Measurements from ENCODE around the gene DEF6. TPM values are rescaled to one million over a fixed set of nuclear protein-coding genes. Genes with fewer than 3 reads are reported as not detected.

The DEF6 gene
- total RNA-seq (10 to 100 TPM in 1 of 2 donors, 1 to 10 TPM in 1; 9.9 to 21.9 TPM), polyA plus RNA-seq (ENCODE audit: insufficient read length in 6 of 6) (1 to 10 TPM; 6.4 to 9.2 (median 7.5) TPM)
- long read RNA-seq, donor 1, partial matches to known transcripts, result 0 of 2 reads
- long read RNA-seq, donor 1, other reads (novel, unspliced or antisense), result 0 of 2 reads
- long read RNA-seq, donor 2, partial matches to known transcripts, result 0 of 4 reads
- long read RNA-seq, donor 2, other reads (novel, unspliced or antisense), result 0 of 4 reads
- long read RNA-seq, donor 3, partial matches to known transcripts, result 0 of 3 reads
- long read RNA-seq, donor 3, other reads (novel, unspliced or antisense), result 0 of 3 reads
- long read RNA-seq, donor 4, transcript DEF6-201 (11 exons, 2,262 nt), result major isoform, 9 of 9 reads
- long read RNA-seq, donor 4, partial matches to known transcripts, result 0 of 9 reads
- long read RNA-seq, donor 4, other reads (novel, unspliced or antisense), result 0 of 9 reads
- long read RNA-seq, donor 5, partial matches to known transcripts, result 0 of 2 reads
- long read RNA-seq, donor 5, other reads (novel, unspliced or antisense), result 0 of 2 reads
- long read RNA-seq, donor 6, partial matches to known transcripts, result 0 of 2 reads
- long read RNA-seq, donor 6, other reads (novel, unspliced or antisense), result 0 of 2 reads
- long read RNA-seq, donor 7, partial matches to known transcripts, result 0 of 1 reads
- long read RNA-seq, donor 7, other reads (novel, unspliced or antisense), result 0 of 1 reads
- long read RNA-seq, donor 8, partial matches to known transcripts, result 0 of 7 reads
- long read RNA-seq, donor 8, other reads (novel, unspliced or antisense), result 0 of 7 reads
- long read RNA-seq, donor 9, result 0 reads
- long read RNA-seq, donor 10, transcript DEF6-201 (11 exons, 2,262 nt), result major isoform, 7 of 10 reads
- long read RNA-seq, donor 10, partial matches to known transcripts, result 2 of 10 reads
- long read RNA-seq, donor 10, other reads (novel, unspliced or antisense), result 1 of 10 reads
- long read RNA-seq, donor 11, result 0 reads
- long read RNA-seq, donor 12, partial matches to known transcripts, result 0 of 2 reads
- long read RNA-seq, donor 12, other reads (novel, unspliced or antisense), result 0 of 2 reads

- Histone ChIP-seq H3K4me3 (peak within 1 kb of the TSS; percentile 23 to 57), H3K27ac (peak within 1 kb of the TSS; percentile 60 to 94), H3K9me3 (no peaks in the 10 kb centered on the region), H3K36me3 (peaks cover 0 to 37% of the 10 kb centered on the region in 2 donors), H3K27me3 (no peaks in the 10 kb centered on the region), H3K4me1 (peaks cover 3 to 63% of the 10 kb centered on the region in 2 donors)
- TF ChIP-seq CTCF (IDR thresholded peaks at IDR 0.05), result peak; percentile 68 to 71
- intact Hi-C loops (cut with DNase I), result no loop called here
- ATAC-seq, result peak; percentile 96
- DNase-seq, result peak; percentile 53 to 96 (median 90)
These were observed at the start of gene DEF6 for GRCh38 chr6:35297601-35298481. Gene DEF6, plus strand, starts transcription at chr6:35297818. Its CDS starts 39 bp downstream, at chr6:35297857.

GRCh38 chr6:35248300-35248699, 49.3 kb upstream of the DEF6 start:
- ATAC-seq (no peak), DNase-seq (no peak)
- no peak overlapping the region for H3K4me3 ChIP-seq
- no peaks in the 10 kb centered on the region for H3K27me3 ChIP-seq
- H3K9me3 ChIP-seq, result no peaks in the 10 kb centered on the region
- no peaks in the 10 kb centered on the region for H3K4me1 ChIP-seq
- no peak overlapping the region for H3K27ac ChIP-seq
- H3K36me3 ChIP-seq, result peaks cover 0 to 27% of the 10 kb centered on the region in 2 donors
- intact Hi-C loops (cut with DNase I), result loop anchor here in 1 of 2 donors (10.0 kb wide), 1 partner anchor 103 kb away; the partner anchor contains the start of gene TCP11
- TF ChIP-seq CTCF (IDR thresholded peaks at IDR 0.05), result no peak

- Histone ChIP-seq H3K4me1 (no peaks in the 10 kb centered on the region), H3K4me3 (no peak overlapping the region), H3K27me3 (no peaks in the 10 kb centered on the region), H3K9me3 (no peaks in the 10 kb centered on the region), H3K36me3 (peaks cover 0 to 21% of the 10 kb centered on the region in 2 donors), H3K27ac (no peak overlapping the region)
- ATAC-seq, result no peak
- no peak for TF ChIP-seq CTCF (IDR thresholded peaks at IDR 0.05)
- no peak for DNase-seq
- intact Hi-C loops (cut with DNase I), result loop anchor here in 1 of 2 donors (10.0 kb wide), 1 partner anchor 104 kb away; the partner anchor contains the start of gene TCP11
These were observed 48.7 kb upstream of the DEF6 start for GRCh38 chr6:35248965-35249364.

GRCh38 chr6:35251949-35252348, 45.7 kb upstream of the DEF6 start:
- Histone ChIP-seq H3K36me3 (no peaks in the 10 kb centered on the region), H3K4me1 (no peaks in the 10 kb centered on the region), H3K4me3 (no peak overlapping the region), H3K27me3 (no peaks in the 10 kb centered on the region), H3K27ac (no peak overlapping the region), H3K9me3 (no peaks in the 10 kb centered on the region)
- no peak for TF ChIP-seq CTCF (IDR thresholded peaks at IDR 0.05)
- intact Hi-C loops (cut with DNase I), result no loop called here
- DNase-seq, result no peak
- ATAC-seq, result no peak

Measured in left lung (tissue), 14 donors.